H1 (cell line): ENCODE measurements around the gene RPTOR. TPM values are rescaled to one million over a fixed set of nuclear protein-coding genes. Genes with fewer than 3 reads are reported as not detected.

ENCODE experiments used
- CTCF ChIA-PET: fragments of 300-600 bp; sonication (Branson Sonifier 250); formaldehyde crosslinking; loops from one replicate; lab custom pipeline; 2021; ENCODE audit not compliant: partially characterized antibody; lab: Charles Lee
- POLR2A ChIA-PET: fragments of 300-600 bp; sonication (Branson Sonifier 250); formaldehyde crosslinking; loops from one replicate; lab custom pipeline; 2021; ENCODE audit warnings: inconsistent platforms; ENCODE audit not compliant: partially characterized antibody; lab: Charles Lee
- DNase-seq, 2 experiments: peaks; one replicate each; pipeline versions ENCODE4 v3.0.0 to v3.0.0-alpha.2; 2010 to 2022; ENCODE audit warnings: low spot score in 2 of 2, low read depth in 1 of 2, mixed read lengths in 1 of 2
- FAIRE-seq: peaks from 2 replicates; lab custom pipeline; 2011; peaks lifted over from hg19 to GRCh38; lab: Jason Lieb, UNC
- H2AFZ ChIP-seq: 2 replicates; pipeline ENCODE4 v1.8.1; 2012; ENCODE audit warnings: low read length, inconsistent platforms
- H2AK5ac ChIP-seq: 2 replicates; pipeline ENCODE4 v1.6.1; 2013; ENCODE audit warnings: low read depth, low read length
- H2BK120ac ChIP-seq: replicated peaks from 2 replicates; pipeline ENCODE3; 2013; ENCODE audit warnings: low read depth, low read length, inconsistent platforms
- H2BK12ac ChIP-seq: 2 replicates; pipeline ENCODE4 v1.6.1; 2013; ENCODE audit warnings: low read depth, low read length
- H2BK15ac ChIP-seq: 2 replicates; pipeline ENCODE4 v1.6.1; 2013; ENCODE audit warnings: low read length
- H2BK20ac ChIP-seq: 2 replicates; pipeline ENCODE4 v1.6.1; 2013; ENCODE audit warnings: low read length
- H2BK5ac ChIP-seq: 2 replicates; pipeline ENCODE4 v1.6.1; 2013; ENCODE audit warnings: low read depth, low read length
- H3K14ac ChIP-seq: 2 replicates; pipeline ENCODE4 v1.6.1; 2013; ENCODE audit warnings: inconsistent platforms; ENCODE audit not compliant: insufficient read length
- H3K18ac ChIP-seq: 2 replicates; pipeline ENCODE4 v1.6.1; 2013; ENCODE audit warnings: low read length; ENCODE audit errors: extremely low read depth
- H3K23ac ChIP-seq: 2 replicates; pipeline ENCODE4 v1.6.1; 2013; ENCODE audit warnings: inconsistent platforms; ENCODE audit not compliant: insufficient read length
- H3K23me2 ChIP-seq: 2 replicates; pipeline ENCODE4 v1.6.1; 2013; ENCODE audit warnings: low read depth, low read length
- H3K27ac ChIP-seq: 2 replicates; pipeline ENCODE4 v1.6.1; 2011; ENCODE audit warnings: low read depth, low read length, inconsistent platforms
- H3K27me3 ChIP-seq, 4 experiments: replicated peaks in 1 of 4; 1 replicate in 1 of 4; 2 replicates in 3 of 4; pipeline versions ENCODE4 v1.6.1 to v1.8.1; 2011 to 2013; ENCODE audit warnings: low read length in 3 of 4, mild to moderate bottlenecking in 3 of 4, inconsistent platforms in 2 of 4, mixed read lengths in 2 of 4, moderate library complexity in 1 of 4; ENCODE audit not compliant: control insufficient read depth in 3 of 4, insufficient read depth in 3 of 4; ENCODE audit errors: extremely low read depth in 1 of 4
- H3K36me3 ChIP-seq, 4 experiments: 2 replicates each; pipeline versions ENCODE4 v1.6.1 to v1.8.1; 2011 to 2013; ENCODE audit warnings: mild to moderate bottlenecking in 4 of 4, low read length in 3 of 4, moderate library complexity in 2 of 4, control low read depth in 1 of 4, inconsistent platforms in 1 of 4; ENCODE audit not compliant: insufficient read depth in 4 of 4, control insufficient read depth in 2 of 4
- H3K4ac ChIP-seq: replicated peaks from 2 replicates; pipeline ENCODE3; 2013; ENCODE audit warnings: low read length, low read depth, mixed read lengths, inconsistent platforms; ENCODE audit not compliant: insufficient read length
- H3K4me1 ChIP-seq, 4 experiments: replicated peaks in 1 of 4; 1 replicate in 1 of 4; 2 replicates in 3 of 4; pipeline versions ENCODE4 v1.6.1 to v1.8.1; 2011 to 2013; ENCODE audit warnings: low read length in 3 of 4, inconsistent platforms in 2 of 4, mixed read lengths in 1 of 4; ENCODE audit not compliant: insufficient read depth in 4 of 4, control insufficient read depth in 3 of 4
- H3K4me2 ChIP-seq, 2 experiments: 2 replicates each; pipeline versions ENCODE4 v1.6.1 to v1.8.1; 2011 to 2013; ENCODE audit warnings: low read depth in 2 of 2, low read length in 2 of 2, control low read depth in 1 of 2, inconsistent platforms in 1 of 2, mild to moderate bottlenecking in 1 of 2; ENCODE audit not compliant: insufficient read depth in 1 of 2
- H3K4me3 ChIP-seq, 4 experiments: fragments of 200-600, 300-600 bp in 1 of 4; sonication (generic), shearing (Covaris generic), sonication (Bioruptor Twin) in 1 of 4; 2 replicates each; pipeline versions ENCODE4 v1.5.1 to v1.8.1; 2011 to 2016; ENCODE audit warnings: low read length in 4 of 4, low read depth in 3 of 4, control low read depth in 2 of 4, inconsistent platforms in 2 of 4, mild to moderate bottlenecking in 2 of 4, mixed read lengths in 1 of 4, moderate library complexity in 1 of 4; ENCODE audit not compliant: insufficient read depth in 2 of 4; ENCODE audit errors: extremely low read depth in 1 of 4
- H3K56ac ChIP-seq: replicated peaks from 2 replicates; pipeline ENCODE3; 2013; ENCODE audit warnings: low read depth, mild to moderate bottlenecking, mixed read lengths, low read length, inconsistent platforms; ENCODE audit not compliant: insufficient read length
- H3K79me1 ChIP-seq: 2 replicates; pipeline ENCODE4 v1.6.1; 2013; ENCODE audit warnings: low read depth, low read length, control low read depth
- H3K79me2 ChIP-seq, 2 experiments: 2 replicates each; pipeline versions ENCODE4 v1.6.1 to v1.8.1; 2012 to 2013; ENCODE audit warnings: low read length in 2 of 2, mild to moderate bottlenecking in 2 of 2, inconsistent platforms in 1 of 2; ENCODE audit not compliant: insufficient read depth in 2 of 2, control insufficient read depth in 1 of 2
- H3K9ac ChIP-seq, 4 experiments: replicated peaks in 1 of 4; 1 replicate in 1 of 4; 2 replicates in 3 of 4; pipeline versions ENCODE4 v1.6.1 to v1.8.1; 2011 to 2013; ENCODE audit warnings: low read depth in 3 of 4, low read length in 3 of 4, control low read depth in 2 of 4, mild to moderate bottlenecking in 2 of 4, moderate library complexity in 2 of 4, inconsistent platforms in 1 of 4; ENCODE audit errors: extremely low read depth in 1 of 4
- H3K9me3 ChIP-seq, 2 experiments: 2 replicates each; pipeline versions ENCODE4 v1.6.1 to v1.8.1; 2012 to 2013; ENCODE audit warnings: mild to moderate bottlenecking in 2 of 2, moderate library complexity in 2 of 2, control low read depth in 1 of 2, inconsistent platforms in 1 of 2, low read depth in 1 of 2, low read length in 1 of 2, mixed read lengths in 1 of 2; ENCODE audit not compliant: insufficient read depth in 2 of 2
- H4K20me1 ChIP-seq, 2 experiments: replicated peaks in 1 of 2; 2 replicates each; pipeline versions ENCODE3 to v1.8.1; 2011 to 2013; ENCODE audit warnings: inconsistent platforms in 2 of 2, low read length in 2 of 2, mild to moderate bottlenecking in 1 of 2; ENCODE audit not compliant: insufficient read depth in 2 of 2, control insufficient read depth in 1 of 2
- H4K5ac ChIP-seq: 2 replicates; pipeline ENCODE4 v1.6.1; 2013; ENCODE audit warnings: low read length, low read depth, mixed read lengths, inconsistent platforms; ENCODE audit not compliant: insufficient read length
- H4K8ac ChIP-seq: 2 replicates; pipeline ENCODE4 v1.8.0; 2013; ENCODE audit warnings: mild to moderate bottlenecking, moderate library complexity, low read length, inconsistent platforms; ENCODE audit not compliant: insufficient read depth; ENCODE audit errors: extremely low read depth
- H4K91ac ChIP-seq: replicated peaks from 2 replicates; pipeline ENCODE3; 2013; ENCODE audit warnings: low read length, mixed read lengths, inconsistent platforms; ENCODE audit not compliant: insufficient read length
- CBX8 ChIP-seq: fragments of 300-800, 300-1000 bp; sonication (generic); IDR thresholded peaks from 2 replicates; pipeline ENCODE4 v1.7.1; 2016; ENCODE audit warnings: low read depth, low read length, borderline replicate concordance
- SIRT6 ChIP-seq: IDR thresholded peaks from one replicate; pipeline ENCODE4 v1.7.1; 2012; ENCODE audit warnings: low read length, inconsistent platforms
- WGBS, 2 experiments: shearing (Covaris generic) in 1 of 2; methylation state at CpG; one replicate each; pipeline versions ENCODE4 v1.1.6 to v1.1.7; 2013 to 2015; ENCODE audit warnings: low lambda C conversion rate in 2 of 2, mixed read lengths in 2 of 2, inconsistent platforms in 1 of 2, low coverage in 1 of 2, missing lambda C conversion rate in 1 of 2; ENCODE audit not compliant: insufficient replicate concordance in 2 of 2, insufficient coverage in 1 of 2, insufficient read length in 1 of 2; ENCODE audit errors: extremely low coverage in 1 of 2, missing lambda C conversion rate in 1 of 2; 5-methylcytosine and 5-hydroxymethylcytosine counted together
- polyA plus RNA-seq, 7 experiments: library from polyadenylated mRNA; depleted of rRNA in 3 of 7; stranded (reverse) in 5 of 7; unstranded in 2 of 7; fragments of >200 nt in 5 of 7; fragments of 200-250 nt in 2 of 7; gene quantifications; 1 replicate in 5 of 7; 2 replicates in 1 of 7; 4 replicates in 1 of 7; pipeline versions ENCODE4 v1.2.1 to v1.2.3, GENCODE V29; 2011 to 2013; ENCODE audit warnings: missing spikeins in 2 of 7, mixed read lengths in 2 of 7
- total RNA-seq: library from RNA; stranded (reverse); fragmentation: NEBNext Ultra II Directional; extraction: Animal tissue kit (Norgen Biotek cat#: 25700); gene quantifications from 2 replicates; pipeline ENCODE4 v1.2.1, GENCODE V29; 2021

RPTOR gene
- total and polyA plus RNA-seq, 2 of the 8 experiments (the other 6 are each of a cell fraction or from before 2014, with no cell fraction given): 6.9 to 28.7 TPM

DNA sequence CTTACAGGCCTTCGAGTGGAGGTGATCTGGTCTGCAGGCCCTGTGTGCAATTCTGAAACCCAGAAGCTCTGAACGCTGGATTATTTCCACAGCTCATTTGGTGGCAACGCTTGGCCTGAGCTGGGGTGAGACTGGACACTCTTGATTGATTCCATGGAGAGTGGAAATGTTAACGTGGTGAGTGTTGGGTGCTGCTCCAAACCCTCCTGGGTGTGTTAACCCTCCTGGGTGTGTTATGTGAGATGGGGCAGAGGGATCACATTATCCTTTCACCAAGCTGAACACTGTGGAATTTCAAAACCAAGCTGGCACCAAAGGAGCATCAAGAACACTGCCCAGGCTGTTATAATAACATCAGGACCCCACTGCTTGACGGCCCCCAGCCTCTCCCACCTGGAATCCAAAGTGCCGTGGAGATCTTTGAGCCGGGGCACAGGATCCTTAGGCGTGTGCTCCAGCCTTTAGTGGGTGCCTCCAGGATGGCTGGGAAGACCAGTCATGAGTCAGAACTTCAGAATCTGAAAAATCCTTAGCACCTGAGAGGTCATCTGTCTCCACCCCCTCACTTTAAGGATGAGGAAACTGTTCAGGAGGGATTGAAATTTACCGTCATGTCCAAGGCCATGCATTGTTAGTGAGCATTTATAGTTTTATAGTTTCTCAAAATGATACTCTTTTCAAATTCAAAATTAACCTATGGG lies 75.0 kb downstream of the RPTOR start:
- Histone ChIP-seq H3K36me3 (no peaks in the 10 kb centered on the region), H3K4me3 (no peak overlapping the region), H3K4ac (no peak overlapping the region), H3K56ac (no peak overlapping the region), H3K79me1 (peaks cover 12% of the 10 kb centered on the region), H2BK5ac (no peak overlapping the region; the same call in 1 of the 2 replicates), H3K9ac (no peak overlapping the region), H3K18ac (no peak overlapping the region), H3K14ac (no peak overlapping the region), H3K23me2 (no peaks in the 10 kb centered on the region), H3K27me3 (no peaks in the 10 kb centered on the region), H3K4me1 (peaks cover 0 to 5% (median 2%) of the 10 kb centered on the region in 4 experiments; a peak in 3 of 7 replicates), H2AK5ac (peak overlapping the region; percentile 20; the same call in 1 of the 2 replicates), H4K8ac (no peak overlapping the region), H4K20me1 (peaks cover 4 to 12% of the 10 kb centered on the region in 2 experiments), H3K79me2 (peaks cover 0 to 43% of the 10 kb centered on the region in 2 experiments; a peak in 3 of 4 replicates), H3K23ac (no peak overlapping the region), H3K9me3 (no peaks in the 10 kb centered on the region), H3K4me2 (no peak overlapping the region), H4K91ac (no peak overlapping the region), H3K27ac (no peak overlapping the region), H2BK15ac (no peak overlapping the region), H2BK120ac (peak overlapping the region; percentile 6), H2AFZ (no peak overlapping the region), H4K5ac (no peak overlapping the region), H2BK20ac (no peak overlapping the region), H2BK12ac (peak overlapping the region; percentile 17; the same call in 1 of the 2 replicates)
- 85% methylated on average over 9 of the region's 9 CpGs; no CpG with 5 or more reads in 1 of the 2 experiments for WGBS, 2 experiments
- CTCF ChIA-PET: interaction anchor here (1.1 to 1.3 kb wide), 3 partner anchors 12 to 44 kb away, joined by 3 read pairs; no protein-coding TSS in a partner anchor
- FAIRE-seq: no peak
- POLR2A ChIA-PET: interaction anchor here (1.2 kb wide), 1 partner anchor 12 kb away, joined by 3 read pairs; no protein-coding TSS in a partner anchor
- DNase-seq: no peak
- no peak for TF ChIP-seq SIRT6
- no peak for TF ChIP-seq CBX8
